CD4-positive, alpha-beta T cell treated with Interleukin-1 beta for 1 hour (primary cell): Measurements from ENCODE around the gene SMC1B.
"Not testable (repeated sequence)": the region's sequence is repeated elsewhere in the genome, so short reads cannot be mapped to it uniquely, and the experiment has no call there.

Experiments
- DNase-seq, 2 donors: peaks; one replicate each; pipeline ENCODE4 v3.0.0-alpha.2; 2020 to 2022

SMC1B gene

GRCh38 chr22:45296628-45297297 is 116.6 kb downstream of the SMC1B start:
- DNase-seq: peak; percentile 57 to 58

DNA sequence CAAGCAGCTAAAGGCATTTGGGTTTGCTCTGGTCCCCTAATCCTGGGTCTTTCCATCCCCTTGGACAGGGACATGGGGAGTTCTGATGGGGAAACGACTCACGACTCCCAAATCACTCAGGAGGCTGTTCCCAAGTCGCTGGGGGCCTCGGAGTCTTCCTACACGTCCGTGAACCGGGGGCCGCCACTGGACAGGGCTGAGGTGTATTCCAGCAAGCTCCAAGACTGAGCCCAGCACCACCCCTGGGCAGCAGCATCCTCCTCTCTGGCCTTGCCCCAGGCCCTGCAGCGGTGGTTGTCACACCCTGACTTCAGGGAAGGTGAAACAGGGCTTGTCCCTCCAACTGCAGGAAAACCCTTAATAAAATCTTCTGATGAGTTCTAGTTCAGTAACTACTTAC is 117.9 kb downstream of the SMC1B start:
- DNase-seq: no peak

DNA sequence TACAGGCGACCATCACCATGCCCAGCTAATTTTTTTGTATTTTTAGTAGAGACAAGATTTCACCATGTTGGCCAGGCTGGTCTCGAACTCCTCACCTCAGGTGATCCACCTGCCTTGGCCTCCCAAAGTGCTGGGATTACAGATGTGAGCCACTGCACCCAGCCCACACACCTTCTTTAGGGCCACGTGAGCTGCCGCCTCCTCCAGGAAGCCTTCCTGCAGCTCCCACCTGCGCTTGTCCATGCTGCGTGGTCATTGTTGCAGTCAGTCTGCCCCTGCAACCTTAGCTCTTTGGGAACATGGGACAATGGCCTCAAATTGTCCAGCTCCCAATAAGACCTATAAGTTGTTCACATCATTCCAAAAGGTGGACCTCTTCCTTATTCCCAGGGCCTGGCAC is 118.4 kb downstream of the SMC1B start:
- DNase-seq: not testable (repeated sequence)
